ENCODE measurements around the gene PLLP.

Gene PLLP

GRCh38 chr16:57307365-57307764, 22.9 kb upstream of the PLLP start:
- no peak overlapping the region for H3K4me3 ChIP-seq (ENCODE audit: low read depth, low read length)
- no peak for TF ChIP-seq CTCF (IDR thresholded peaks at IDR 0.05; ENCODE audit: low read depth, low read length)

GRCh38 chr16:57306676-57307341, 22.3 kb upstream of the PLLP start:
- no peak overlapping the region for H3K4me3 ChIP-seq (ENCODE audit: low read depth, low read length)
- no peak for TF ChIP-seq CTCF (IDR thresholded peaks at IDR 0.05; ENCODE audit: low read depth, low read length)

- no peak for TF ChIP-seq CTCF (IDR thresholded peaks at IDR 0.05; ENCODE audit: low read depth, low read length)
Observed at GRCh38 chr16:57305159-57305811, 20.8 kb upstream of the PLLP start.

DNA sequence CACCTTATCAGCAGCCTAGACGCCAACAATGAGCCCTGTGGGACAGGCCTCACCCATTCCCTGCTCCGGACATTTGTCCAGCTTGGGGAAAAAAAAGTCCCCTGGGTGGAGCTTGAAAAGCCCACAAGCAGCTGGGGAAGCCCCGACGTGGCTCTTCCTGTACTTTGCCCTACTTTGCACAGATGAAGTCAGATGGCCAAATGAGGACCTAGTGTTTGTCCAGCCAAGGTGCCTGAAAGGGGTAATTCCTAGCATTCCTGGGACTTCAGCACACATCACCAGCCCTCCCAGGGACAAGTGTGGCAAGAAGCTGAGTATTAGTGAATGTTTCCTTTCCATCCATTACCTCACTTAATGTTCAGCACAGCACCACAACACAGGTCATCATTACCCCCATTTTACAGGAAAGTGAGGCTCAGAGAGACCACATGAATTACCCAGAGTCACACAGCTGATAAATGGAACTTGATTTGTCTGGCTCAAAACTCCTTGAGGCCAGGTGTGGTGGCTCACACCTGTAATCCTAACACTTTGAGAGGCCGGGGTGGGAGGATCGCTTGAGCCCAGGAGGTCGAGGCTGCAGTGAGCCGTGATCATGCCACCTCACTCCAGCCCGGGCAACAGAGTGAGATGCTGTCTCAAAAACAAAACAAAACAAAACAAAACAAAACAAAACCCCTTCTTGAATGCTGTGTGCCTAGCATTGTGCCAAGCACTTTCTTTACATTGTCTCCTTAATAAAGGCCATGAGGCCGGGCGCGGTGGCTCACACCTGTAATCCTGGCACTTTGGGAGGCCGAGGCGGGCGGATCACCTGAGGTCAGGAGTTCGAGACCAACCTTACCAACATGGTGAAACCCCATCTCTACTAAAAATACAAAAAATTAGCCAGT, 19.9 kb upstream of the PLLP start:
- no peak overlapping the region for H3K4me3 ChIP-seq (ENCODE audit: low read depth, low read length)
- TF ChIP-seq CTCF (IDR thresholded peaks at IDR 0.05; ENCODE audit: low read depth, low read length), result no peak

More at GRCh38 chr16:57305159-57305811, 20.8 kb upstream of the PLLP start:
- H3K4me3 ChIP-seq (ENCODE audit: low read depth, low read length), result no peak overlapping the region

DNA sequence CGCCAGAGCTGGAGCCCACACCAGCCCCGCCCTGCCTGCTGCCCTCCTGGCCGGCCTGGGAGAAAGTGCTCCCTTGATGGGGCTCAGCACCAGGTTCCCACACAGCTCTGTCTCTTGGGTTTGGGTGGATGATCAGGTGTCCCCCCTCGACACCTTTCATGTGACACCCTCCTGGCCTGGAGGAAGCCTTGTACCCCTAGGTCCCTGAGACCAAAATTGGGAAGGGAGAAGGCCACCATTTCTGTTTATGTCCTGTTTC, 19.4 kb upstream of the PLLP start:
- no peak overlapping the region for H3K4me3 ChIP-seq (ENCODE audit: low read depth, low read length)
- no peak for TF ChIP-seq CTCF (IDR thresholded peaks at IDR 0.05; ENCODE audit: low read depth, low read length)

DNA sequence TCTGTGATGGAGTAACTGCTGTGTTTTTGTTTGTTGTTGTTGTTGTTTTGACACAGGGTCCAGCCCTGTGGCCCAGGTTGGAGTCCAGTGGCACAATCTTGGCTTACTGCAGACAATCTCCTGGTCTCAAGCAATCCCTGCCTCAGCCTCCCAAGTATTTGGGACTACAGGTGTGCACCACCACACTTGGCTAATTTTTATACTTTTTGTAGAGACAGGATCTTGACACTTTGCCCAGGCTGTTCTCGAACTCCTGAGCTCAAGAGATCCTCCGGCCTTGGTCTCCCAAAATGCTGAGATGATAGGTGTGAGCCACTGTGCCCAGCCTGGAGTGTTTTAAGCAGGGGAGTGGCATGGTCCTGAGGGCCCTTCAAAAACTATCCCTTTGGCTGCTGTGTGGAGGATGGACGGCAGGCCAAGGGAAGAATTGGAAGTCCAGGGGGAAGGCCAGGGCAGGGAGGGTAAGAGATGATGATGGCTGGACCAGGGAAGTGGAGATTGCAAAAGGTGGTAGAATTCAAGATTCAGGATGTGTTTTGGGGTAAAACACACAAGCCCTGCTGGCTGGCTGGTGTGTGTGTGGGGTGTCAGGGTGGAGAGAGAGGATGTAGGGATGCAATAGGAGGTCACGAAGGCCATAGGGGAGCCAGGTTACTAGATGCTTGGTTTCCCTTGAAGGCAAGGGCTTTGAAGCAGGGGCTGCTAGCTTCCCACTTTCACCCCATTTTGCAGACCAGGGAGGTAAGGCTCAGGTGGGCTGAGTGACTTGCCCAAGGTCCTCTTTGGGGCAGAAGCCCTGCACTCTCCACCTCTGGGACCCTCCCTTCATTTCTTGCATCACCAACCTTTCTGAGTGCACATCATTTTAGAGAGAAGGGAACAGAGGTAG, 18.8 kb upstream of the PLLP start:
- TF ChIP-seq CTCF (IDR thresholded peaks at IDR 0.05; ENCODE audit: low read depth, low read length), result no peak
- no peak overlapping the region for H3K4me3 ChIP-seq (ENCODE audit: low read depth, low read length)
